SU-DHL-6 (cell line): ENCODE results near the gene LRFN2.

Experiments used
- EZH2phosphoT487 ChIP-seq: fragments of 200-600 bp; sonication (generic), shearing (Covaris generic); conservative IDR thresholded peaks from 2 replicates; pipeline ENCODE4 v1.6.1; 2018; ENCODE audit warnings: mild to moderate bottlenecking, antibody characterized with exemption, low read length, moderate library complexity, mixed read lengths
- TF ChIP-seq, protein P1 (sequence below): fragments of 200-600 bp; sonication (generic); IDR thresholded peaks from one replicate; pipeline ENCODE4 v1.5.1; 2017; ENCODE audit warnings: antibody characterized with exemption, mild to moderate bottlenecking, low read length, moderate library complexity; ENCODE audit not compliant: insufficient read depth, poor library complexity, severe bottlenecking

DNA sequence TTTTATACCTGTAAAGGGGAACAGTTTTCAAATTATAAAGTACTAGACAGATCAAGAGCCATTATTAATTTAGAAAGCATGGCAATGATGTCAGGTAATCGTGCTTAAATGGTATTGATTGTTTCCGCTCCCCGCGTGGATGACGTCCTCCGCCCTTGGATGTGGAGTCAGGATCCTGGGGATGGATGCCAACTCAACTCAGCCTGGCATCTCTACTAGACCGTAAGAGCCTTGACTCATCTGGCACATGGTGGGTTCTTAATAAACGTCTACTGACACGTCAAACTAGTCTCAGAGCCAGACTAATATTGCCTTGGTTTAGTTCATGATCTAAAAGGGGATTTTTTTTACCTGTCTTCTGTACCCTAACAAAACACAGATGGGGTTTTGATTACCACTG is 80.2 kb downstream of the LRFN2 start:
- TF ChIP-seq, protein P1, sequence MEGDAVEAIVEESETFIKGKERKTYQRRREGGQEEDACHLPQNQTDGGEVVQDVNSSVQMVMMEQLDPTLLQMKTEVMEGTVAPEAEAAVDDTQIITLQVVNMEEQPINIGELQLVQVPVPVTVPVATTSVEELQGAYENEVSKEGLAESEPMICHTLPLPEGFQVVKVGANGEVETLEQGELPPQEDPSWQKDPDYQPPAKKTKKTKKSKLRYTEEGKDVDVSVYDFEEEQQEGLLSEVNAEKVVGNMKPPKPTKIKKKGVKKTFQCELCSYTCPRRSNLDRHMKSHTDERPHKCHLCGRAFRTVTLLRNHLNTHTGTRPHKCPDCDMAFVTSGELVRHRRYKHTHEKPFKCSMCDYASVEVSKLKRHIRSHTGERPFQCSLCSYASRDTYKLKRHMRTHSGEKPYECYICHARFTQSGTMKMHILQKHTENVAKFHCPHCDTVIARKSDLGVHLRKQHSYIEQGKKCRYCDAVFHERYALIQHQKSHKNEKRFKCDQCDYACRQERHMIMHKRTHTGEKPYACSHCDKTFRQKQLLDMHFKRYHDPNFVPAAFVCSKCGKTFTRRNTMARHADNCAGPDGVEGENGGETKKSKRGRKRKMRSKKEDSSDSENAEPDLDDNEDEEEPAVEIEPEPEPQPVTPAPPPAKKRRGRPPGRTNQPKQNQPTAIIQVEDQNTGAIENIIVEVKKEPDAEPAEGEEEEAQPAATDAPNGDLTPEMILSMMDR = no peak
- TF ChIP-seq EZH2phosphoT487 = no peak
